H9 (cell line): Measurements from ENCODE around the gene RHEX. TPM values are rescaled to one million over a fixed set of nuclear protein-coding genes. Genes with fewer than 3 reads are reported as not detected.

Experiments used
- DNase-seq: peaks from one replicate; pipeline ENCODE4 v3.0.0-alpha.2; 2017
- H2AFZ ChIP-seq: one replicate; pipeline ENCODE4 v1.6.1; 2013; ENCODE audit warnings: mild to moderate bottlenecking, low read length, control low read depth, moderate library complexity
- H2AK5ac ChIP-seq: 2 replicates; pipeline ENCODE4 v1.6.1; 2013; ENCODE audit warnings: low read length, control low read depth, mixed read lengths; ENCODE audit not compliant: insufficient read length
- H2BK120ac ChIP-seq: one replicate; pipeline ENCODE4 v1.6.1; 2013; ENCODE audit warnings: low read depth, mild to moderate bottlenecking, low read length, control low read depth, inconsistent platforms; ENCODE audit not compliant: poor library complexity, severe bottlenecking
- H2BK12ac ChIP-seq: 2 replicates; pipeline ENCODE4 v1.6.1; 2013; ENCODE audit warnings: low read length, control low read depth, mixed read lengths, low read depth; ENCODE audit not compliant: insufficient read length
- H2BK15ac ChIP-seq: 2 replicates; pipeline ENCODE4 v1.6.1; 2013; ENCODE audit warnings: low read depth, low read length, control low read depth
- H2BK20ac ChIP-seq: one replicate; pipeline ENCODE4 v1.6.1; 2013; ENCODE audit warnings: low read depth, mild to moderate bottlenecking, low read length, control low read depth, inconsistent platforms; ENCODE audit not compliant: poor library complexity, severe bottlenecking
- H2BK5ac ChIP-seq: 2 replicates; pipeline ENCODE4 v1.6.1; 2013; ENCODE audit warnings: low read length, control low read depth, mixed read lengths; ENCODE audit not compliant: insufficient read length
- H3K14ac ChIP-seq: 2 replicates; pipeline ENCODE4 v1.6.1; 2013; ENCODE audit warnings: low read length, control low read depth; ENCODE audit not compliant: insufficient read depth
- H3K18ac ChIP-seq: 2 replicates; pipeline ENCODE4 v1.6.1; 2013; ENCODE audit warnings: low read depth, mild to moderate bottlenecking, mixed read lengths, low read length, control low read depth; ENCODE audit not compliant: insufficient read length
- H3K23ac ChIP-seq: 2 replicates; pipeline ENCODE4 v1.6.1; 2013; ENCODE audit warnings: low read length, control low read depth, mixed read lengths, low read depth; ENCODE audit not compliant: insufficient read length
- H3K23me2 ChIP-seq: 2 replicates; pipeline ENCODE4 v1.6.1; 2013; ENCODE audit warnings: low read depth, mild to moderate bottlenecking, mixed read lengths, low read length, control low read depth; ENCODE audit not compliant: insufficient read length, poor library complexity, severe bottlenecking
- H3K27ac ChIP-seq: 2 replicates; pipeline ENCODE4 v1.5.1; 2013; ENCODE audit warnings: low read length, control low read depth, mixed read lengths, low read depth; ENCODE audit not compliant: insufficient read length
- H3K27me3 ChIP-seq: 2 replicates; pipeline ENCODE4 v1.6.1; 2013; ENCODE audit warnings: low read length, control low read depth, inconsistent platforms; ENCODE audit not compliant: insufficient read depth
- H3K4ac ChIP-seq: 2 replicates; pipeline ENCODE4 v1.6.1; 2013; ENCODE audit warnings: low read depth, mild to moderate bottlenecking, control low read depth, inconsistent platforms, low read length, moderate library complexity
- H3K4me1 ChIP-seq: 2 replicates; pipeline ENCODE4 v1.6.1; 2013; ENCODE audit warnings: low read length, control low read depth, inconsistent platforms; ENCODE audit not compliant: insufficient read depth
- H3K4me2 ChIP-seq: 2 replicates; pipeline ENCODE4 v1.6.1; 2013; ENCODE audit warnings: low read length, control low read depth, mixed read lengths; ENCODE audit not compliant: insufficient read length, insufficient read depth
- H3K56ac ChIP-seq: 2 replicates; pipeline ENCODE4 v1.6.1; 2013; ENCODE audit warnings: low read depth, mild to moderate bottlenecking, mixed read lengths, low read length, control low read depth; ENCODE audit not compliant: insufficient read length
- H3K79me1 ChIP-seq: 2 replicates; pipeline ENCODE4 v1.6.1; 2013; ENCODE audit warnings: low read depth, mild to moderate bottlenecking, moderate library complexity, low read length, control low read depth, inconsistent platforms; ENCODE audit not compliant: insufficient read depth, poor library complexity, severe bottlenecking
- H3K79me2 ChIP-seq: 2 replicates; pipeline ENCODE4 v1.6.1; 2013; ENCODE audit warnings: low read length, control low read depth, inconsistent platforms; ENCODE audit not compliant: insufficient read depth
- H3K9ac ChIP-seq: 2 replicates; pipeline ENCODE4 v1.6.1; 2013; ENCODE audit warnings: low read length, control low read depth, mixed read lengths; ENCODE audit not compliant: insufficient read length; ENCODE audit errors: extremely low read depth
- H3K9me3 ChIP-seq: one replicate; pipeline ENCODE4 v1.6.1; 2013; ENCODE audit warnings: low read depth, low read length, inconsistent platforms; ENCODE audit not compliant: control insufficient read depth
- H3T11ph ChIP-seq: one replicate; pipeline ENCODE4 v1.6.1; 2013; ENCODE audit warnings: mild to moderate bottlenecking, low read length, control low read depth, inconsistent platforms
- H4K20me1 ChIP-seq: one replicate; pipeline ENCODE4 v1.6.1; 2013; ENCODE audit not compliant: control insufficient read depth, insufficient read length, insufficient read depth
- H4K5ac ChIP-seq: 2 replicates; pipeline ENCODE4 v1.6.1; 2013; ENCODE audit warnings: low read depth, mild to moderate bottlenecking, mixed read lengths, low read length, control low read depth; ENCODE audit not compliant: insufficient read length
- H4K8ac ChIP-seq: replicated peaks from 2 replicates; pipeline ENCODE4 v1.6.1; 2013; ENCODE audit warnings: low read length, control low read depth, mixed read lengths, low read depth; ENCODE audit not compliant: insufficient read length
- H4K91ac ChIP-seq: 2 replicates; pipeline ENCODE4 v1.6.1; 2013; ENCODE audit warnings: low read depth, mild to moderate bottlenecking, moderate library complexity, mixed read lengths, low read length, control low read depth; ENCODE audit not compliant: insufficient read length
- H3K27ac Mint-ChIP-seq, 3 experiments: 2 replicates in 2 of 3; 3 replicates in 1 of 3; pipeline ENCODE4 v1.8.0; 2020 to 2021; ENCODE audit warnings: mixed read lengths in 3 of 3, mild to moderate bottlenecking in 1 of 3, moderate library complexity in 1 of 3
- H3K27me3 Mint-ChIP-seq: 2 replicates; pipeline ENCODE4 v1.8.0; 2021; ENCODE audit warnings: low read depth, mild to moderate bottlenecking, moderate library complexity, mixed read lengths
- H3K36me3 Mint-ChIP-seq, 3 experiments: 2 replicates in 2 of 3; 3 replicates in 1 of 3; pipeline ENCODE4 v1.8.0; 2020 to 2021; ENCODE audit warnings: low read depth in 3 of 3, mixed read lengths in 3 of 3; ENCODE audit not compliant: insufficient read depth in 1 of 3
- H3K4me1 Mint-ChIP-seq, 2 experiments: 2 replicates each; pipeline ENCODE4 v1.8.0; 2020; ENCODE audit warnings: mixed read lengths in 2 of 2
- H3K4me3 Mint-ChIP-seq, 2 experiments: 2 replicates in 1 of 2; 3 replicates in 1 of 2; pipeline ENCODE4 v1.8.0; 2020 to 2021; ENCODE audit warnings: mild to moderate bottlenecking in 2 of 2, mixed read lengths in 2 of 2, moderate library complexity in 1 of 2
- H3K9me3 Mint-ChIP-seq, 2 experiments: 2 replicates in 1 of 2; 3 replicates in 1 of 2; pipeline ENCODE4 v1.8.0; 2020; ENCODE audit warnings: mild to moderate bottlenecking in 2 of 2, mixed read lengths in 2 of 2, moderate library complexity in 1 of 2
- CTCF ChIP-seq: fragments of 200-600 bp; sonication (generic); conservative IDR thresholded peaks from 3 replicates; pipeline ENCODE4 v1.8.0; 2021; ENCODE audit warnings: antibody characterized with exemption, mild to moderate bottlenecking
- total RNA-seq: library from RNA; stranded (reverse); gene quantifications from 2 replicates; pipeline ENCODE4 v1.2.1, GENCODE V29; 2021

RHEX gene
- total RNA-seq, 1 experiment from 2014 or later = not detected

- Histone ChIP-seq H4K91ac (no peak overlapping the region), H3K23me2 (peaks cover 4% of the 10 kb centered on the region), H3K56ac (no peak overlapping the region), H3K4ac (no peak overlapping the region), H2BK5ac (no peak overlapping the region), H4K8ac (no peak overlapping the region), H4K20me1 (no peaks in the 10 kb centered on the region), H4K5ac (no peak overlapping the region), H3T11ph (no peak overlapping the region), H3K9me3 (no peaks in the 10 kb centered on the region), H3K18ac (no peak overlapping the region), H2BK12ac (no peak overlapping the region), H3K27ac (no peak overlapping the region), H3K4me2 (no peak overlapping the region), H3K23ac (no peak overlapping the region), H3K14ac (no peak overlapping the region), H2BK120ac (no peak overlapping the region), H3K79me2 (no peaks in the 10 kb centered on the region), H2AK5ac (no peak overlapping the region), H2BK20ac (no peak overlapping the region), H3K9ac (no peak overlapping the region), H2BK15ac (no peak overlapping the region), H3K4me1 (no peaks in the 10 kb centered on the region), H3K79me1 (no peaks in the 10 kb centered on the region), H2AFZ (no peak overlapping the region), H3K27me3 (peaks cover 3% of the 10 kb centered on the region; the same call in 1 of the 2 replicates)
- H3K9me3 Mint-ChIP-seq = peaks cover 22 to 24% of the 10 kb centered on the region in 2 experiments
- H3K4me3 Mint-ChIP-seq = no peak overlapping the region
- H3K36me3 Mint-ChIP-seq = peaks cover 0 to 16% (median 3%) of the 10 kb centered on the region in 3 experiments; a peak in 3 of 7 replicates
- no peak overlapping the region for H3K27ac Mint-ChIP-seq
- H3K27me3 Mint-ChIP-seq = peaks cover 22% of the 10 kb centered on the region
- TF ChIP-seq CTCF = no peak
- H3K4me1 Mint-ChIP-seq = peaks cover 5 to 6% of the 10 kb centered on the region in 2 experiments
- no peak for DNase-seq
Observed at GRCh38 chr1:206122686-206123085, 69.7 kb downstream of the RHEX start.
